Keratinocyte (primary cell): ENCODE measurements around the gene HSD11B1L.

Experiments used
- CTCF ChIP-seq, 3 experiments: IDR thresholded peaks in 1 of 3; conservative IDR thresholded peaks in 1 of 3; optimal IDR thresholded peaks in 1 of 3; 2 replicates in 2 of 3; 3 replicates in 1 of 3; pipeline versions ENCODE3 to v1.5.1; 2011; ENCODE audit warnings: low read length in 3 of 3, mild to moderate bottlenecking in 3 of 3, moderate library complexity in 2 of 3, control low read depth in 1 of 3, inconsistent platforms in 1 of 3; ENCODE audit not compliant: insufficient read depth in 2 of 3; ENCODE audit errors: extremely low read depth in 1 of 3
- EZH2 ChIP-seq: IDR thresholded peaks from one replicate; pipeline ENCODE4 v1.6.1; 2012; ENCODE audit warnings: inconsistent platforms, mild to moderate bottlenecking, low read length, moderate library complexity

GRCh38 chr19:5691822-5692722 lies 11.2 kb downstream of the HSD11B1L start:
- TF ChIP-seq EZH2 (no peak), CTCF (optimal IDR thresholded peaks at IDR 0.05 in 1 of 3, IDR thresholded peaks at IDR 0.05 in 1 of 3, conservative IDR thresholded peaks at IDR 0.05 in 1 of 3; ENCODE audit: extremely low read depth in 1 of 3, insufficient read depth in 2 of 3, low read length in 3 of 3) (no peak)
